OCI-LY7 (cell line): ENCODE results near the gene GREM2.

Experiments
- CTCF ChIP-seq: fragments of 200-600 bp; sonication (generic); conservative IDR thresholded peaks from 2 replicates; pipeline ENCODE4 v1.5.1; 2014; ENCODE audit warnings: mild to moderate bottlenecking, antibody characterized with exemption, low read length, moderate library complexity, mixed read lengths
- EZH2phosphoT487 ChIP-seq: fragments of 200-600 bp; sonication (generic); IDR thresholded peaks from 2 replicates; pipeline ENCODE4 v1.6.1; 2018; ENCODE audit warnings: low read depth, borderline replicate concordance, mild to moderate bottlenecking, mixed run types, antibody characterized with exemption, low read length, moderate library complexity, mixed read lengths

DNA sequence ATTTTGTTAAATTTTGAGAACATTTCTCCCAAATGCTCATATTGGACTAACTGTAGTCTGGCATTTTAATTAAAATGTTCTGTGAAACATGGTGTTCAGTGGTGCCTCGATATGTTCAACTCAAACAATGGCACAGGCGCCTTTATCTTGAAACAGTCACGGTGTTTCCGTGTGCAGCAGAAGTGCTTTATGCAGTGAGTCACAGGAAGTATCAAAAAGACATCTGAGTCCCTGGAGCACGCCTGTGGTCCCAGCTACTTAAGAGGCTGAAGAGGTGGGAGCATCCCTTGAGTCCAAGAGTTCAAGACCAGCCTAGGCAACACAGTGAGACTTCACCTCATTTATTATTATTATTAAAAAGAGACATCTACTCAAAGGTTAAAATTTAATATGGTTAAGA is 52.2 kb downstream of the GREM2 start:
- TF ChIP-seq CTCF (no peak), EZH2phosphoT487 (no peak)
